Body of pancreas (tissue), 4 donors: ENCODE data around the gene FAM3D.

Experiments used
- POLR2A ChIP-seq, 3 donors: fragments of 450-650 bp; IDR thresholded peaks; one replicate each; pipeline ENCODE4 v1.6.1; 2016; ENCODE audit warnings: antibody characterized with exemption in 3 of 3, mild to moderate bottlenecking in 2 of 3
- TF ChIP-seq, protein P1 (sequence below), 7 experiments: fragments of 450-650 bp in 4 of 7; fragments of 200-600 bp in 3 of 7; sonication (generic) in 3 of 7; IDR thresholded peaks; one replicate each; pipeline ENCODE4 v1.5.1; 2016 to 2019; ENCODE audit warnings: antibody characterized with exemption in 7 of 7

DNA sequence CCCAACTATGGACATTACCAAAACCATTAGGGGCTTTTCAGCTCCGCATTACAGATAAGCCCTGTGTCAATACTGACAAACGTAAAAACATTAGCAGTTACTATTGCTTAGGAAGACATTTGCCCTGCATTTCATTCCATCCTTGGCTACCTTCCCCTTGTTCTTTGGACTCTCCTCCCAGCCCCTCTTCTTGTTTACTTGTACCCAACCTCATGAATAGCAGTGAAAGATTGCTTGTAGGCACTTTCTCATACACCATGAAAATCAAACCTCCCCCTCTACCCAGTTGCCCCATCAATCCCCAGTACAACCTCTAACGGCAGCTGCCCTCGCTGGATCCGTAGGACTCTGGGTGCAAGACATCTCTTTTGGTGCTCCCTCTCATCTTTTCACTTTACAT is 72.5 kb downstream of the FAM3D start:
- TF ChIP-seq, protein P1, sequence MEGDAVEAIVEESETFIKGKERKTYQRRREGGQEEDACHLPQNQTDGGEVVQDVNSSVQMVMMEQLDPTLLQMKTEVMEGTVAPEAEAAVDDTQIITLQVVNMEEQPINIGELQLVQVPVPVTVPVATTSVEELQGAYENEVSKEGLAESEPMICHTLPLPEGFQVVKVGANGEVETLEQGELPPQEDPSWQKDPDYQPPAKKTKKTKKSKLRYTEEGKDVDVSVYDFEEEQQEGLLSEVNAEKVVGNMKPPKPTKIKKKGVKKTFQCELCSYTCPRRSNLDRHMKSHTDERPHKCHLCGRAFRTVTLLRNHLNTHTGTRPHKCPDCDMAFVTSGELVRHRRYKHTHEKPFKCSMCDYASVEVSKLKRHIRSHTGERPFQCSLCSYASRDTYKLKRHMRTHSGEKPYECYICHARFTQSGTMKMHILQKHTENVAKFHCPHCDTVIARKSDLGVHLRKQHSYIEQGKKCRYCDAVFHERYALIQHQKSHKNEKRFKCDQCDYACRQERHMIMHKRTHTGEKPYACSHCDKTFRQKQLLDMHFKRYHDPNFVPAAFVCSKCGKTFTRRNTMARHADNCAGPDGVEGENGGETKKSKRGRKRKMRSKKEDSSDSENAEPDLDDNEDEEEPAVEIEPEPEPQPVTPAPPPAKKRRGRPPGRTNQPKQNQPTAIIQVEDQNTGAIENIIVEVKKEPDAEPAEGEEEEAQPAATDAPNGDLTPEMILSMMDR (IDR thresholded peaks at IDR 0.05): no peak
- no peak for TF ChIP-seq POLR2A (IDR thresholded peaks at IDR 0.05)
